ENCODE measurements around the gene GNAZ. TPM values are rescaled to one million over a fixed set of nuclear protein-coding genes. Genes with fewer than 3 reads are reported as not detected.

Gene GNAZ
- total RNA-seq, 1 donor from 2014 or later, result 2.1 TPM

- H3K36me3 ChIP-seq (ENCODE audit: control insufficient read depth in 3 of 3, insufficient read depth in 3 of 3, low read length in 3 of 3), result no peaks in the 10 kb centered on the region
Observed at GRCh38 chr22:23075525-23076216, 5.4 kb downstream of the GNAZ start.

DNA sequence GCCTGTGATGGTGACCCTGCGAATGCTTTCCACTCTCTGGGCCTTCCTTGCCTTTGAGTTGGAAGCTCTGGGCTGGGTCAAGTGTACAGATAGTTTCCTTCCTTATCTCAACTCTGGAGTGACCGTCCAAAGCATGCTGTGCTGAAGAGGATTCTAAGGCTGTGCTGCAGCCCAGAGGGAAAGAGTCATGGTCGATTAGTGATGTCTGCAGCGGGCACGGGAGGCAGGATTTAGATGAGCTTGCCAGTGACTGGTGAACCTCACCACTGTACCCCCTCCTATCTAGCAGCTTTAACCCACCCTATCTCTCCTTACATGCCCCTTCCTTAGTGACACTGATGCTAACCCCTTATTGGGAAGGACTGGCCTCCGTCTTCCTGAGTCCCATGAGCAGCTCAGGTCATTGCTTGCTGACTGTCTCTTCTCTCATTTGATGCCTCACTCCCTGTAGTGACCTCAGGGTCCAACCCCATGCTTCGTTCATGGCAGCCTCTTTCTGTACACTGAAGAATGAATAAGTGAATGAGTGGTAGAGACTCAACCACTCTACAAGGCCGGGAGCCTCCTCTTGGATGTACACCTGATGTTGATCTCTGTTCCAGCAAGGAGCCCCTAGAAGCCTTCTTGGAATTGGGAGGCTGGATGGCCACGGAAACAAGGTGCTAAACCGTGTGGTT is 6.7 kb downstream of the GNAZ start:
- Histone ChIP-seq H3K9me3 (ENCODE audit: control insufficient read depth in 3 of 3, low read length in 3 of 3) (no peaks in the 10 kb centered on the region), H3K9ac (ENCODE audit: low read depth in 1 of 3, low read length in 3 of 3) (no peak overlapping the region), H3K4me1 (ENCODE audit: control insufficient read depth in 3 of 3, insufficient read depth in 3 of 3, low read length in 3 of 3) (peaks cover 0 to 23% (median 4%) of the 10 kb centered on the region in 3 donors), H3K4me3 (ENCODE audit: low read length in 3 of 3) (no peak overlapping the region), H3K36me3 (ENCODE audit: control insufficient read depth in 3 of 3, insufficient read depth in 3 of 3, low read length in 3 of 3) (no peaks in the 10 kb centered on the region), H3K27ac (ENCODE audit: low read depth, low read length) (no peak overlapping the region), H3K27me3 (ENCODE audit: control insufficient read depth in 3 of 3, insufficient read depth in 3 of 3, low read length in 3 of 3) (peaks cover 0 to 4% (median 0%) of the 10 kb centered on the region in 3 donors)

More at GRCh38 chr22:23075525-23076216, 5.4 kb downstream of the GNAZ start:
- Histone ChIP-seq H3K27ac (ENCODE audit: low read depth, low read length) (no peak overlapping the region), H3K9me3 (ENCODE audit: control insufficient read depth in 3 of 3, low read length in 3 of 3) (no peaks in the 10 kb centered on the region), H3K27me3 (ENCODE audit: control insufficient read depth in 3 of 3, insufficient read depth in 3 of 3, low read length in 3 of 3) (peaks cover 0 to 6% (median 4%) of the 10 kb centered on the region in 3 donors), H3K9ac (ENCODE audit: low read depth in 1 of 3, low read length in 3 of 3) (no peak overlapping the region), H3K4me1 (ENCODE audit: control insufficient read depth in 3 of 3, insufficient read depth in 3 of 3, low read length in 3 of 3) (peaks cover 6 to 27% (median 7%) of the 10 kb centered on the region in 3 donors), H3K4me3 (ENCODE audit: low read length in 3 of 3) (no peak overlapping the region)

DNA sequence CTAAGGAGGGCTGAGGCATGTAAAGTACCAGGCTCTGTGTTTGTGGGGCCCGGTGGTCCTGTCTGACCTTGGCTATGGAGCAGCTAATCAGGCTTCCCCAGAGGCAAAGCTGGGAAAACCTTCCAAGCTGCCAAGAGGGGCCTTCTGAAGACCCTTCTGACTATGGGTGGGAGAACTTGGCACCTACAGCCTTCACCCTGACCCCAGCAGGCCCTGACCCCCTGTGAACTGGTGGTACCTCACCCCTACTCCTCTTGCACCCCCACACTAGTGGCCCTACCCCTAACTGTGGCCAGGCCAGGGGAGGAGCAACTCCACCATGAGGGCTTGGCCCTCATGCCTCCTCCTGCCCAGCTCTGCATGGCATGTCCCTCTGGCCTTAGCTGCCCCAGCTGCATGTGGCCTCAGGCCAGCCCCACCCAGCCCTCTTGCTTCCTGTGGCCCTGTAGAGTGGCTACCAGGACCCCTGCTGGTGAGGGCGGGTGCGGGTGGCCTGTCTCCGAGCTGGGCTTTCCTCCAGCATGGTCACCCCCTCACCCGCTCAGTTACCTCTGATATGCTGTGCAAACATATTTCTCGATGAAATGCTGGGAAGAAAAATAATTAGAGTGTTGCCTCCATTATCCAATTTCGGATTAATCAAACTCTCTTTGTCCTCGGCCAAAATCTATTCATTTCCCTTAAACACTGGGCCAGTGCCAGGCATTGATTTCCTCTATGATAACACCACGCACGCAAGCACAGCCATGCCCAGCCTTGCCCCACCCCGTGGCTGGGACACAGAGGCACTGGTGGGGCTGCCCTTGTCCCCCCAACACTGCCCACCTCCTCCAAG is 7.5 kb downstream of the GNAZ start:
- Histone ChIP-seq H3K4me3 (ENCODE audit: low read length in 3 of 3) (no peak overlapping the region), H3K27ac (ENCODE audit: low read depth, low read length) (no peak overlapping the region), H3K9ac (ENCODE audit: low read depth in 1 of 3, low read length in 3 of 3) (no peak overlapping the region), H3K4me1 (ENCODE audit: control insufficient read depth in 3 of 3, insufficient read depth in 3 of 3, low read length in 3 of 3) (peaks cover 0 to 23% (median 4%) of the 10 kb centered on the region in 3 donors), H3K9me3 (ENCODE audit: control insufficient read depth in 3 of 3, low read length in 3 of 3) (no peaks in the 10 kb centered on the region), H3K36me3 (ENCODE audit: control insufficient read depth in 3 of 3, insufficient read depth in 3 of 3, low read length in 3 of 3) (no peaks in the 10 kb centered on the region), H3K27me3 (ENCODE audit: control insufficient read depth in 3 of 3, insufficient read depth in 3 of 3, low read length in 3 of 3) (peaks cover 0 to 4% (median 0%) of the 10 kb centered on the region in 3 donors)

GRCh38 chr22:23078462-23078787 is 8.1 kb downstream of the GNAZ start:
- Histone ChIP-seq H3K36me3 (ENCODE audit: control insufficient read depth in 3 of 3, insufficient read depth in 3 of 3, low read length in 3 of 3) (no peaks in the 10 kb centered on the region), H3K27ac (ENCODE audit: low read depth, low read length) (no peak overlapping the region), H3K27me3 (ENCODE audit: control insufficient read depth in 3 of 3, insufficient read depth in 3 of 3, low read length in 3 of 3) (no peaks in the 10 kb centered on the region), H3K9me3 (ENCODE audit: control insufficient read depth in 3 of 3, low read length in 3 of 3) (no peaks in the 10 kb centered on the region), H3K4me3 (ENCODE audit: low read length in 3 of 3) (no peak overlapping the region), H3K9ac (ENCODE audit: low read depth in 1 of 3, low read length in 3 of 3) (no peak overlapping the region), H3K4me1 (ENCODE audit: control insufficient read depth in 3 of 3, insufficient read depth in 3 of 3, low read length in 3 of 3) (peaks cover 0 to 23% (median 4%) of the 10 kb centered on the region in 3 donors)

GRCh38 chr22:23079240-23079768 is 9.0 kb downstream of the GNAZ start:
- no peaks in the 10 kb centered on the region for H3K27me3 ChIP-seq (ENCODE audit: control insufficient read depth in 3 of 3, insufficient read depth in 3 of 3, low read length in 3 of 3)
- no peak overlapping the region for H3K9ac ChIP-seq (ENCODE audit: low read depth in 1 of 3, low read length in 3 of 3)
- peaks cover 0 to 23% (median 4%) of the 10 kb centered on the region in 3 donors for H3K4me1 ChIP-seq (ENCODE audit: control insufficient read depth in 3 of 3, insufficient read depth in 3 of 3, low read length in 3 of 3)
- no peaks in the 10 kb centered on the region for H3K9me3 ChIP-seq (ENCODE audit: control insufficient read depth in 3 of 3, low read length in 3 of 3)
- H3K36me3 ChIP-seq (ENCODE audit: control insufficient read depth in 3 of 3, insufficient read depth in 3 of 3, low read length in 3 of 3), result no peaks in the 10 kb centered on the region
- no peak overlapping the region for H3K27ac ChIP-seq (ENCODE audit: low read depth, low read length)
- no peak overlapping the region for H3K4me3 ChIP-seq (ENCODE audit: low read length in 3 of 3)

- Histone ChIP-seq H3K36me3 (ENCODE audit: control insufficient read depth in 3 of 3, insufficient read depth in 3 of 3, low read length in 3 of 3) (no peaks in the 10 kb centered on the region), H3K27ac (ENCODE audit: low read depth, low read length) (no peak overlapping the region), H3K27me3 (ENCODE audit: control insufficient read depth in 3 of 3, insufficient read depth in 3 of 3, low read length in 3 of 3) (peaks cover 0 to 3% (median 0%) of the 10 kb centered on the region in 3 donors), H3K4me3 (ENCODE audit: low read length in 3 of 3) (no peak overlapping the region), H3K4me1 (ENCODE audit: control insufficient read depth in 3 of 3, insufficient read depth in 3 of 3, low read length in 3 of 3) (peaks cover 0 to 23% (median 4%) of the 10 kb centered on the region in 3 donors), H3K9me3 (ENCODE audit: control insufficient read depth in 3 of 3, low read length in 3 of 3) (no peaks in the 10 kb centered on the region), H3K9ac (ENCODE audit: low read depth in 1 of 3, low read length in 3 of 3) (no peak overlapping the region)
Observed at GRCh38 chr22:23079814-23080521, 9.6 kb downstream of the GNAZ start.

- H3K4me3 ChIP-seq (ENCODE audit: low read length in 3 of 3), result no peak overlapping the region
- no peak overlapping the region for H3K9ac ChIP-seq (ENCODE audit: low read depth in 1 of 3, low read length in 3 of 3)
- H3K27ac ChIP-seq (ENCODE audit: low read depth, low read length), result no peak overlapping the region
- peaks cover 0 to 3% (median 0%) of the 10 kb centered on the region in 3 donors for H3K27me3 ChIP-seq (ENCODE audit: control insufficient read depth in 3 of 3, insufficient read depth in 3 of 3, low read length in 3 of 3)
- no peaks in the 10 kb centered on the region for H3K36me3 ChIP-seq (ENCODE audit: control insufficient read depth in 3 of 3, insufficient read depth in 3 of 3, low read length in 3 of 3)
- H3K4me1 ChIP-seq (ENCODE audit: control insufficient read depth in 3 of 3, insufficient read depth in 3 of 3, low read length in 3 of 3), result peaks cover 0 to 23% (median 4%) of the 10 kb centered on the region in 3 donors
- H3K9me3 ChIP-seq (ENCODE audit: control insufficient read depth in 3 of 3, low read length in 3 of 3), result no peaks in the 10 kb centered on the region
Observed at GRCh38 chr22:23080613-23081290, 10.4 kb downstream of the GNAZ start.

GRCh38 chr22:23082534-23083314 is 12.4 kb downstream of the GNAZ start:
- Histone ChIP-seq H3K4me1 (ENCODE audit: control insufficient read depth in 3 of 3, insufficient read depth in 3 of 3, low read length in 3 of 3) (peaks cover 0 to 19% (median 0%) of the 10 kb centered on the region in 3 donors), H3K27me3 (ENCODE audit: control insufficient read depth in 3 of 3, insufficient read depth in 3 of 3, low read length in 3 of 3) (peaks cover 0 to 3% (median 0%) of the 10 kb centered on the region in 3 donors), H3K9me3 (ENCODE audit: control insufficient read depth in 3 of 3, low read length in 3 of 3) (no peaks in the 10 kb centered on the region), H3K9ac (ENCODE audit: low read depth in 1 of 3, low read length in 3 of 3) (no peak overlapping the region), H3K36me3 (ENCODE audit: control insufficient read depth in 3 of 3, insufficient read depth in 3 of 3, low read length in 3 of 3) (no peaks in the 10 kb centered on the region), H3K27ac (ENCODE audit: low read depth, low read length) (no peak overlapping the region), H3K4me3 (ENCODE audit: low read length in 3 of 3) (no peak overlapping the region)

Measured in skeletal muscle tissue (tissue), 4 donors.